Type B pancreatic cell (in vitro differentiated cells): Measurements from ENCODE around the gene UBAP2. TPM values are rescaled to one million over a fixed set of nuclear protein-coding genes. Genes with fewer than 3 reads are reported as not detected.

Source experiments
- DNase-seq: peaks from one replicate; pipeline ENCODE4 v3.0.0; 2021; ENCODE audit warnings: mixed read lengths; ENCODE audit not compliant: unreplicated experiment; ENCODE audit errors: extremely low spot score
- H3K27ac Mint-ChIP-seq: 2 replicates; pipeline ENCODE4 v1.8.0; 2021; ENCODE audit warnings: mild to moderate bottlenecking, mixed read lengths
- H3K27me3 Mint-ChIP-seq: 2 replicates; pipeline ENCODE4 v1.8.0; 2021; ENCODE audit warnings: mixed read lengths
- H3K36me3 Mint-ChIP-seq: 2 replicates; pipeline ENCODE4 v1.8.0; 2021; ENCODE audit warnings: mixed read lengths
- H3K4me1 Mint-ChIP-seq: one replicate; pipeline ENCODE4 v1.8.0; 2021; ENCODE audit warnings: mixed read lengths; ENCODE audit not compliant: unreplicated experiment
- H3K4me3 Mint-ChIP-seq: 2 replicates; pipeline ENCODE4 v1.8.0; 2021; ENCODE audit warnings: mild to moderate bottlenecking, mixed read lengths
- H3K9me3 Mint-ChIP-seq: 2 replicates; pipeline ENCODE4 v1.8.0; 2021; ENCODE audit warnings: mixed read lengths
- total RNA-seq: library from RNA; stranded (reverse); gene quantifications from 2 replicates; pipeline ENCODE4 v1.2.1, GENCODE V29; 2021; ENCODE audit warnings: low replicate concordance
- TF ChIP-seq, protein P1 (sequence below): fragments of 200-600 bp; sonication (generic); conservative IDR thresholded peaks from 2 replicates; pipeline ENCODE4 v1.5.0; 2021; ENCODE audit warnings: antibody characterized with exemption, mild to moderate bottlenecking

Gene UBAP2
- total RNA-seq, 1 donor from 2014 or later = 55.8 TPM

DNA sequence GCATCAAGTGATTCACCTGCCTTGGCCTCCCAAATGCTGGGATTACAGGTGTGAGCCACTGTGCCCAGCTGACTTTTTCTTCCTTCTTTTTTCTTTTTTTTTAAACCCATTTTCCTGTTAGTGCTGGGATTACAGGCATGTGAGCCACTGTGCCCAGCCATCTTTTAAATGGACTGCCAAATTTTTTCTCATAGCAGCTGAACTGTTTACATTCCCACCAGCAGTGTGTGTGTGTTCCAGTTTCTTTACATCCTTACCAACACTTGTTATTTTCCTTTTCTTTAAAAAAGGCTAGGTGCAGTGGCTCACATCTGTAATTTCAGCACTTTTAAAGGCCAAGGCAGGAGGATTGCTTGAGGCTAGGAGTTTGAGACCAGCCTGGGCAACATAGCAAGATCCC lies 154.8 kb downstream of the UBAP2 start:
- TF ChIP-seq, protein P1, sequence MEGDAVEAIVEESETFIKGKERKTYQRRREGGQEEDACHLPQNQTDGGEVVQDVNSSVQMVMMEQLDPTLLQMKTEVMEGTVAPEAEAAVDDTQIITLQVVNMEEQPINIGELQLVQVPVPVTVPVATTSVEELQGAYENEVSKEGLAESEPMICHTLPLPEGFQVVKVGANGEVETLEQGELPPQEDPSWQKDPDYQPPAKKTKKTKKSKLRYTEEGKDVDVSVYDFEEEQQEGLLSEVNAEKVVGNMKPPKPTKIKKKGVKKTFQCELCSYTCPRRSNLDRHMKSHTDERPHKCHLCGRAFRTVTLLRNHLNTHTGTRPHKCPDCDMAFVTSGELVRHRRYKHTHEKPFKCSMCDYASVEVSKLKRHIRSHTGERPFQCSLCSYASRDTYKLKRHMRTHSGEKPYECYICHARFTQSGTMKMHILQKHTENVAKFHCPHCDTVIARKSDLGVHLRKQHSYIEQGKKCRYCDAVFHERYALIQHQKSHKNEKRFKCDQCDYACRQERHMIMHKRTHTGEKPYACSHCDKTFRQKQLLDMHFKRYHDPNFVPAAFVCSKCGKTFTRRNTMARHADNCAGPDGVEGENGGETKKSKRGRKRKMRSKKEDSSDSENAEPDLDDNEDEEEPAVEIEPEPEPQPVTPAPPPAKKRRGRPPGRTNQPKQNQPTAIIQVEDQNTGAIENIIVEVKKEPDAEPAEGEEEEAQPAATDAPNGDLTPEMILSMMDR = no peak
- Mint-ChIP-seq H3K27ac (no peak overlapping the region), H3K4me3 (no peak overlapping the region), H3K27me3 (no peaks in the 10 kb centered on the region), H3K9me3 (no peaks in the 10 kb centered on the region), H3K4me1 (no peaks in the 10 kb centered on the region), H3K36me3 (peaks cover 10% of the 10 kb centered on the region)
- DNase-seq = no peak

DNA sequence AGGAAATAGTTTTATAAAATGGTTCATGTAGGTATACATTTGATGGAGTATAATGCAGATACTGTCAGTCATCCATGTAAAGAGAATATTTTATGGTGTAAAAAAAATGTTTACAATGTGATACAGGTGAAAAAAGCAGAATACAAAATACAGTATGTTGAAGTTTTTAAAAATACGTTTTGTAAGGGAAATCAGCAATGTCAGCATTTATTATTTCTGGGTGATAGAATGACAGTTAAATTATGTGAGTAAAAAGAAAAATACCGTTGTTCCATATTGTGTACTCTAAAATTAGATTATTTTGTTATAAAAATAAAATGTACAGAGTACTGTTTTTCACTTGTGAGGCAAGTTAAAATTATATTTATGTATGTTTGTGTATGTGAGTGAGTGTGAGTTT lies 162.7 kb downstream of the UBAP2 start:
- Mint-ChIP-seq H3K4me1 (peaks cover 14% of the 10 kb centered on the region), H3K36me3 (peaks cover 5% of the 10 kb centered on the region), H3K9me3 (no peaks in the 10 kb centered on the region), H3K27ac (no peak overlapping the region), H3K4me3 (no peak overlapping the region), H3K27me3 (no peaks in the 10 kb centered on the region)
- no peak for DNase-seq
- TF ChIP-seq, protein P1 = no peak

DNA sequence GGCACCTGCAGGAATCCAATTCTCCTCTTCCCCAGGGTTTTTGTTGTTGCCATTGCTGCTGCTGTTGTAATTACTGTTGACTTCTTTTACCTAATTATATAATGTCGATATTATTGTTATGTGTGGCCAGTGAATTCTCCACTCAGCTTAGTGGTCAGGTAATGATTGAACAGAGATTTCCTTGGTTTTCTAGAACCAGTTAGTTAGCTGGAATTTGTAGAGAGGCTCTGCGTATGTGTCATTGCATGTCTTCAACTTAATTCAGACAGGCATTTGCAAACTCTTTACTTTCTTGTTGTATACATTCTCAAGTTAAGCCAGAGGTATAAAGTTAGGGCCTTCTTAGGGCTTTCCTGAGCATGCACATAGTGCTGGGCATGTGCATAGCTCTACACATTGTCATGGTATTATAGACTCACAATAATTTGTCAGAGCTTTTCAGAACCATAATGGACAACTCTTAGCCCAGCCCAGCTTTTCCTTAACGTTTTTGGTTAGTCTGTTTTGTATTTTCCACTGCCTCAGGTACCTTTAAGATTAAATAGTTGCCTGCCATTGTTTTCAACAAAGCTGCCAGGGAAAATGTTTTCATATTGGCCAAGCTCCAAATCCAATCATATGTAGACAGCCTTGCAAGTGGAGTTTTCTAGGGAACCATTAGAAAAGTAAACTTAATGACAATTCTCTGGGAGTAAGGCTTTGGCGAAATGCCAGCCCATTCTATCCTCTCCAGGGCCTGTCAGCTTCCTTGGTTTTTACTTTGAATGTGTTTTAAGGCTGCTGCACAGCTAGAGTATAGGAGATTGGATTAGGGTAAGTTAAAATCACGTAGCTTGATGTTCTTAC lies 163.6 kb downstream of the UBAP2 start:
- H3K9me3 Mint-ChIP-seq = no peaks in the 10 kb centered on the region
- DNase-seq = no peak
- peaks cover 21% of the 10 kb centered on the region for H3K4me1 Mint-ChIP-seq
- peak overlapping the region; percentile 58 for H3K27ac Mint-ChIP-seq
- peaks cover 5% of the 10 kb centered on the region for H3K36me3 Mint-ChIP-seq
- H3K4me3 Mint-ChIP-seq = no peak overlapping the region
- TF ChIP-seq, protein P1 = no peak
- no peaks in the 10 kb centered on the region for H3K27me3 Mint-ChIP-seq

DNA sequence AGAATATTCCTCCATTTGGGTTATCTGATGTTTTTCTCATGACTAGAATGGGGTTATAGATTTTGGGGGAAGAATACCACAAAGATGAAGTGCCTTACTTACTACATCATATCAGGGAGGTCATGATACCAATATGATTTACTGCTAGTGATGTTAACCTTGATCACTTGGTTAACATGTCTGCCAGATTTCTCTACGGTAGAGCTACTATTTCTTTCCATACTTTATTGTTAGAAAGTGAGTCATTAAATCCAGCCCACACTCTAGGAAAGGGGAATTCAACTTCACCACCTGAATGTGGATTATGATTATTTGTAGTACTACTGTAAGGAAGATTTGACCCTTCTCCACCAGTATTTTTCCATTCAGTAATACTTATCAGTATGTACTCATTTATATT lies 167.1 kb downstream of the UBAP2 start:
- Mint-ChIP-seq H3K36me3 (no peaks in the 10 kb centered on the region), H3K4me1 (peaks cover 21% of the 10 kb centered on the region), H3K4me3 (no peak overlapping the region), H3K27me3 (no peaks in the 10 kb centered on the region), H3K9me3 (no peaks in the 10 kb centered on the region), H3K27ac (peak overlapping the region; percentile 13)
- TF ChIP-seq, protein P1 = no peak
- no peak for DNase-seq

DNA sequence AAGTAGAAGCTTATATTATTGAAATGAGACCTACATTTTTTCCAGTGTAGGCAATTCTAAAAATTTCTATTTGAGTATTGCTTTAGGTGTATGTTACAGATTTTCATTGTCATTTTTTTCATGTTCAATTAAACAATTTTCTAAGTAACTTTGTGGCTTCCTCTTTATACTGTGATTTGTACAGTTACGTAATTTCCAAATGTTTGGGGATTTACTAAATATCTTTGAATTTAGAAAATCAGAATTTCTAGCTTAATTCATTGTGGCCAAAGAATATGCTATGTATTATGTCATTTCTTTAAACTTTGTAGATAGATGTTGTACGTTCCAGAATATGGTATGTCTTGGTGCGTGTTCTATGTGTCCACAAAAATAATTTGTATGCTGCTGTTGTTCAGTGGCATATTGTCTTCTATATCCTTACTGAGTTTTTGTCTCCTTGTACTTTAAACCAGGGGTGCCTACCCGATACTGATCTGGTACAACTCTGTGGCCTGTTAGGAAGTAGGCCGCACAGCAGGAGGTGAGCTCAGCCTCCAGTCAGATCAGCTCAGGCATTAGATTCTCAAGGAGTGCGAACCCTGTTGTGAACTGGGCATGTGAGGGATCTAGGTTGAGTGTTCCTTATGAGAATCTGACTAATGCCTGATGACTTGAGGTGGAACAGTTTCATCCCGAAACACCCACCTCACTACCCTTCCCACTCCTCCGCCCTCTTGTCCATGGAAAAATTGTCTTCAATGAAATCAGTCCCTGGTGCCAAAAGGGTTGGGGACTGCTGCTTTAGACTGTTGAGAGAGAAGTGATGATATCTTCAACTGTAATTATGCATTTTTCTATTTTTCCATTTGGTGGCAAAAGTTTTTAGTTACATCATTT lies 168.2 kb downstream of the UBAP2 start:
- no peak for DNase-seq
- no peaks in the 10 kb centered on the region for H3K36me3 Mint-ChIP-seq
- TF ChIP-seq, protein P1 = no peak
- H3K27ac Mint-ChIP-seq = no peak overlapping the region
- H3K4me1 Mint-ChIP-seq = peaks cover 17% of the 10 kb centered on the region
- H3K9me3 Mint-ChIP-seq = no peaks in the 10 kb centered on the region
- H3K27me3 Mint-ChIP-seq = no peaks in the 10 kb centered on the region
- H3K4me3 Mint-ChIP-seq = no peak overlapping the region
